WTC11 (cell line): ENCODE measurements around the gene MCRS1. TPM values are rescaled to one million over a fixed set of nuclear protein-coding genes. Genes with fewer than 3 reads are reported as not detected.

Experiments
- ATAC-seq: fragments of 200-7000 bp; cut with Tn5 transposase; 2 replicates; pipeline ENCODE4 v1.10.0; 2021; ENCODE audit warnings: mild to moderate bottlenecking, moderate library complexity
- CTCF ChIA-PET: fragments of 300-600 bp; sonication (Branson Sonifier 250); formaldehyde crosslinking; loops from one replicate; lab custom pipeline; 2021; ENCODE audit warnings: antibody characterized with exemption; lab: Charles Lee
- POLR2A ChIA-PET: fragments of 350-600 bp; sonication (Branson Sonifier 250); formaldehyde crosslinking; loops from one replicate; lab custom pipeline; 2021; ENCODE audit warnings: antibody characterized with exemption; lab: Charles Lee
- DNase-seq: peaks from one replicate; pipeline ENCODE4 v3.0.0; 2021; ENCODE audit warnings: low spot score
- H3K27ac Mint-ChIP-seq: 2 replicates; pipeline ENCODE4 v1.8.0; 2021; ENCODE audit warnings: mixed read lengths
- H3K27me3 Mint-ChIP-seq: 2 replicates; pipeline ENCODE4 v1.8.0; 2021; ENCODE audit warnings: low read depth, mild to moderate bottlenecking, moderate library complexity, mixed read lengths
- H3K36me3 Mint-ChIP-seq: 2 replicates; pipeline ENCODE4 v1.8.0; 2021; ENCODE audit warnings: mixed read lengths
- H3K4me1 Mint-ChIP-seq: 2 replicates; pipeline ENCODE4 v1.8.0; 2022; ENCODE audit warnings: mixed read lengths
- H3K4me3 Mint-ChIP-seq: 2 replicates; pipeline ENCODE4 v1.8.0; 2021; ENCODE audit warnings: mild to moderate bottlenecking, moderate library complexity, mixed read lengths
- H3K9me3 Mint-ChIP-seq: 2 replicates; pipeline ENCODE4 v1.8.0; 2021; ENCODE audit warnings: mixed read lengths
- CBFB ChIP-seq: sonication (generic); formaldehyde crosslinking; IDR thresholded peaks from 2 replicates; pipeline ENCODE4 v1.8.1; 2022; ENCODE audit warnings: mild to moderate bottlenecking, low read depth, missing genetic modification reagents
- EMX1 ChIP-seq: fragments of 250-450 bp; sonication (Bioruptor Pico); IDR thresholded peaks from 2 replicates; pipeline ENCODE4 v1.8.0; 2021; ENCODE audit warnings: mild to moderate bottlenecking
- GRHL2 ChIP-seq: fragments of 250-450 bp; sonication (Bioruptor Pico); IDR thresholded peaks from 2 replicates; pipeline ENCODE4 v1.8.0; 2022; ENCODE audit warnings: mild to moderate bottlenecking, moderate library complexity; ENCODE audit not compliant: insufficient replicate concordance, severe bottlenecking
- SP1 ChIP-seq: sonication (generic); formaldehyde crosslinking; conservative IDR thresholded peaks from 2 replicates; pipeline ENCODE4 v1.8.1; 2022; ENCODE audit warnings: missing genetic modification reagents
- TCF7 ChIP-seq: sonication (generic); formaldehyde crosslinking; IDR thresholded peaks from 2 replicates; pipeline ENCODE4 v1.8.0; 2022; ENCODE audit warnings: mild to moderate bottlenecking, low read depth, missing genetic modification reagents, moderate library complexity
- ZNF263 ChIP-seq: sonication (generic); formaldehyde crosslinking; IDR thresholded peaks from 2 replicates; pipeline ENCODE4 v1.8.1; 2022; ENCODE audit warnings: low read depth, mild to moderate bottlenecking, moderate library complexity, missing genetic modification reagents
- total RNA-seq: library from RNA; stranded (reverse); gene quantifications from 3 replicates; pipeline ENCODE4 v1.2.3, GENCODE V29; 2021
- TF ChIP-seq, protein P1 (sequence below): fragments of 250-450 bp; sonication (Bioruptor Pico); IDR thresholded peaks from 2 replicates; pipeline ENCODE4 v1.9.0; 2021; ENCODE audit warnings: mild to moderate bottlenecking, borderline replicate concordance
- TF ChIP-seq, protein P2 (sequence below): fragments of 250-450 bp; sonication (Bioruptor Pico); IDR thresholded peaks from 2 replicates; pipeline ENCODE4 v1.9.0; 2021; ENCODE audit warnings: moderate library complexity, mild to moderate bottlenecking, inconsistent platforms, borderline replicate concordance
- TF ChIP-seq, protein P3 (sequence below): sonication (generic); formaldehyde crosslinking; IDR thresholded peaks from 2 replicates; pipeline ENCODE4 v1.8.1; 2022; ENCODE audit warnings: mild to moderate bottlenecking, missing genetic modification reagents, moderate library complexity, borderline replicate concordance
- TF ChIP-seq, protein P4 (sequence below): fragments of 250-450 bp; sonication (Bioruptor Pico); IDR thresholded peaks from 2 replicates; pipeline ENCODE4 v2.1.2; 2022; ENCODE audit warnings: mild to moderate bottlenecking, moderate library complexity
- TF ChIP-seq, protein P5 (sequence below): sonication (generic); formaldehyde crosslinking; IDR thresholded peaks from 2 replicates; pipeline ENCODE4 v1.8.1; 2022; ENCODE audit warnings: missing genetic modification reagents, borderline replicate concordance
- TF ChIP-seq, protein P6 (sequence below): sonication (generic); formaldehyde crosslinking; IDR thresholded peaks from 2 replicates; pipeline ENCODE4 v1.8.1; 2023; ENCODE audit warnings: mild to moderate bottlenecking, moderate library complexity, missing genetic modification reagents

Gene MCRS1
- total RNA-seq, 1 experiment from 2014 or later: 105 TPM

DNA sequence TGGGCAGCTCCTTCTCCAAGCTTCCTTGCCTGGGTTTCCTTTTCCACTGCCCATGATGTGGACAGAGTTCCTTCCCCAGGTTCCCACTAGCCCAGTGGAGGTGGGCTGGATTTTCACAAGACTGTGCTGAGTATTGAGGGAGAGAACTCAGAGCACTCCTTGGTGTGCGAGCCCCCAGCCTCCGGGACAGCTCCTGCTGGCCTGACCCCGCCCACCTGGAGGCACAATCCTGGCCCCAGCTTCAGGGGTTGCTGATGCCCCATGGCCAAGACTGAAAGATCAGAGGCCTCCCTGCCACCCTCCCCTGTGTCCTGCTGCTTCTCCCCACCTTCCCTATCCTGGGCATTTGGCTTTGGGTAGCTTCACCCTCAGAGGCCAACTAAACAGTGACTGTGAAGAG, 21.5 kb downstream of the MCRS1 start:
- POLR2A ChIA-PET: no interaction called here
- CTCF ChIA-PET: interaction anchor here (0.8 to 4.9 kb wide), 4 partner anchors 180 to 204 kb away, joined by 3 to 34 read pairs (median 4); partner anchors contain the start of genes DNAJC22 and SPATS2
- no peak overlapping the region for H3K27ac Mint-ChIP-seq
- DNase-seq (no peak), ATAC-seq (no peak)
- H3K36me3 Mint-ChIP-seq: no peaks in the 10 kb centered on the region
- H3K9me3 Mint-ChIP-seq: no peaks in the 10 kb centered on the region
- peaks cover 96% of the 10 kb centered on the region for H3K27me3 Mint-ChIP-seq
- peaks cover 23% of the 10 kb centered on the region for H3K4me1 Mint-ChIP-seq
- no peak overlapping the region for H3K4me3 Mint-ChIP-seq
- TF ChIP-seq TCF7 (CRISPR knock-in tag) (no peak), EMX1 (CRISPR knock-in tag) (no peak), CBFB (CRISPR knock-in tag) (no peak)
- TF ChIP-seq, protein P1, sequence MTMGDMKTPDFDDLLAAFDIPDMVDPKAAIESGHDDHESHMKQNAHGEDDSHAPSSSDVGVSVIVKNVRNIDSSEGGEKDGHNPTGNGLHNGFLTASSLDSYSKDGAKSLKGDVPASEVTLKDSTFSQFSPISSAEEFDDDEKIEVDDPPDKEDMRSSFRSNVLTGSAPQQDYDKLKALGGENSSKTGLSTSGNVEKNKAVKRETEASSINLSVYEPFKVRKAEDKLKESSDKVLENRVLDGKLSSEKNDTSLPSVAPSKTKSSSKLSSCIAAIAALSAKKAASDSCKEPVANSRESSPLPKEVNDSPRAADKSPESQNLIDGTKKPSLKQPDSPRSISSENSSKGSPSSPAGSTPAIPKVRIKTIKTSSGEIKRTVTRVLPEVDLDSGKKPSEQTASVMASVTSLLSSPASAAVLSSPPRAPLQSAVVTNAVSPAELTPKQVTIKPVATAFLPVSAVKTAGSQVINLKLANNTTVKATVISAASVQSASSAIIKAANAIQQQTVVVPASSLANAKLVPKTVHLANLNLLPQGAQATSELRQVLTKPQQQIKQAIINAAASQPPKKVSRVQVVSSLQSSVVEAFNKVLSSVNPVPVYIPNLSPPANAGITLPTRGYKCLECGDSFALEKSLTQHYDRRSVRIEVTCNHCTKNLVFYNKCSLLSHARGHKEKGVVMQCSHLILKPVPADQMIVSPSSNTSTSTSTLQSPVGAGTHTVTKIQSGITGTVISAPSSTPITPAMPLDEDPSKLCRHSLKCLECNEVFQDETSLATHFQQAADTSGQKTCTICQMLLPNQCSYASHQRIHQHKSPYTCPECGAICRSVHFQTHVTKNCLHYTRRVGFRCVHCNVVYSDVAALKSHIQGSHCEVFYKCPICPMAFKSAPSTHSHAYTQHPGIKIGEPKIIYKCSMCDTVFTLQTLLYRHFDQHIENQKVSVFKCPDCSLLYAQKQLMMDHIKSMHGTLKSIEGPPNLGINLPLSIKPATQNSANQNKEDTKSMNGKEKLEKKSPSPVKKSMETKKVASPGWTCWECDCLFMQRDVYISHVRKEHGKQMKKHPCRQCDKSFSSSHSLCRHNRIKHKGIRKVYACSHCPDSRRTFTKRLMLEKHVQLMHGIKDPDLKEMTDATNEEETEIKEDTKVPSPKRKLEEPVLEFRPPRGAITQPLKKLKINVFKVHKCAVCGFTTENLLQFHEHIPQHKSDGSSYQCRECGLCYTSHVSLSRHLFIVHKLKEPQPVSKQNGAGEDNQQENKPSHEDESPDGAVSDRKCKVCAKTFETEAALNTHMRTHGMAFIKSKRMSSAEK (CRISPR knock-in tag): no peak
- TF ChIP-seq, protein P2, sequence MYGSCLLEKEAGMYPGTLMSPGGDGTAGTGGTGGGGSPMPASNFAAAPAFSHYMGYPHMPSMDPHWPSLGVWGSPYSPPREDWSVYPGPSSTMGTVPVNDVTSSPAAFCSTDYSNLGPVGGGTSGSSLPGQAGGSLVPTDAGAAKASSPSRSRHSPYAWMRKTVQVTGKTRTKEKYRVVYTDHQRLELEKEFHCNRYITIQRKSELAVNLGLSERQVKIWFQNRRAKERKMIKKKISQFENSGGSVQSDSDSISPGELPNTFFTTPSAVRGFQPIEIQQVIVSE: no peak
- TF ChIP-seq, protein P3, sequence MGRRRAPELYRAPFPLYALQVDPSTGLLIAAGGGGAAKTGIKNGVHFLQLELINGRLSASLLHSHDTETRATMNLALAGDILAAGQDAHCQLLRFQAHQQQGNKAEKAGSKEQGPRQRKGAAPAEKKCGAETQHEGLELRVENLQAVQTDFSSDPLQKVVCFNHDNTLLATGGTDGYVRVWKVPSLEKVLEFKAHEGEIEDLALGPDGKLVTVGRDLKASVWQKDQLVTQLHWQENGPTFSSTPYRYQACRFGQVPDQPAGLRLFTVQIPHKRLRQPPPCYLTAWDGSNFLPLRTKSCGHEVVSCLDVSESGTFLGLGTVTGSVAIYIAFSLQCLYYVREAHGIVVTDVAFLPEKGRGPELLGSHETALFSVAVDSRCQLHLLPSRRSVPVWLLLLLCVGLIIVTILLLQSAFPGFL (CRISPR knock-in tag): no peak
- TF ChIP-seq, protein P4, sequence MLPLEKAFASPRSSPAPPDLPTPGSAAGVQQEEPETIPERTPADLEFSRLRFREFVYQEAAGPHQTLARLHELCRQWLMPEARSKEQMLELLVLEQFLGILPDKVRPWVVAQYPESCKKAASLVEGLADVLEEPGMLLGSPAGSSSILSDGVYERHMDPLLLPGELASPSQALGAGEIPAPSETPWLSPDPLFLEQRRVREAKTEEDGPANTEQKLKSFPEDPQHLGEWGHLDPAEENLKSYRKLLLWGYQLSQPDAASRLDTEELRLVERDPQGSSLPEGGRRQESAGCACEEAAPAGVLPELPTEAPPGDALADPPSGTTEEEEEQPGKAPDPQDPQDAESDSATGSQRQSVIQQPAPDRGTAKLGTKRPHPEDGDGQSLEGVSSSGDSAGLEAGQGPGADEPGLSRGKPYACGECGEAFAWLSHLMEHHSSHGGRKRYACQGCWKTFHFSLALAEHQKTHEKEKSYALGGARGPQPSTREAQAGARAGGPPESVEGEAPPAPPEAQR: no peak

DNA sequence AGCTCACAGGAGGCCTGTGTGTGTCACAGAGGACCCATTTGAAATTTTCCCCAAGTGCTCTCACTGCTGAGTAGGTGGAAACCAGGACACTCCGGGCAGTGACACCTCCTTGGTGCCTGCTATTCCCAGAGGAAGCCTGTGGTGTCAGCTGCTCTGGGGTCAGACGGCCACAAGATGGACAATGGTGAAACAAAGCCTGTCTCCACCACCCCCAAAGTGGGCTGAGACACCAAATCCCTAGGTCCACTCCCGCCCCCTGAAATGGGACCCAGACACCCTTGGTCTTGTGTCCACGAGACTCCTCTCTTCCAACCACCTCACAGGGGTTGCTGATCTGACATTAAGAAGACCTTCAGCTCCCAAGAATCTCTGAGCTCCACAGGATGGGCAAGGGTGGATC, 22.1 kb downstream of the MCRS1 start:
- no peak overlapping the region for H3K27ac Mint-ChIP-seq
- H3K27me3 Mint-ChIP-seq: peaks cover 97% of the 10 kb centered on the region
- H3K36me3 Mint-ChIP-seq: no peaks in the 10 kb centered on the region
- TF ChIP-seq SP1 (CRISPR knock-in tag) (no peak), GRHL2 (CRISPR knock-in tag) (no peak), ZNF263 (CRISPR knock-in tag) (no peak)
- TF ChIP-seq, protein P5, sequence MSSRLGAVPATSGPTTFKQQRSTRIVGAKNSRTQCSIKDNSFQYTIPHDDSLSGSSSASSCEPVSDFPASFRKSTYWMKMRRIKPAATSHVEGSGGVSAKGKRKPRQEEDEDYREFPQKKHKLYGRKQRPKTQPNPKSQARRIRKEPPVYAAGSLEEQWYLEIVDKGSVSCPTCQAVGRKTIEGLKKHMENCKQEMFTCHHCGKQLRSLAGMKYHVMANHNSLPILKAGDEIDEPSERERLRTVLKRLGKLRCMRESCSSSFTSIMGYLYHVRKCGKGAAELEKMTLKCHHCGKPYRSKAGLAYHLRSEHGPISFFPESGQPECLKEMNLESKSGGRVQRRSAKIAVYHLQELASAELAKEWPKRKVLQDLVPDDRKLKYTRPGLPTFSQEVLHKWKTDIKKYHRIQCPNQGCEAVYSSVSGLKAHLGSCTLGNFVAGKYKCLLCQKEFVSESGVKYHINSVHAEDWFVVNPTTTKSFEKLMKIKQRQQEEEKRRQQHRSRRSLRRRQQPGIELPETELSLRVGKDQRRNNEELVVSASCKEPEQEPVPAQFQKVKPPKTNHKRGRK (CRISPR knock-in tag): no peak
- TF ChIP-seq, protein P1 (CRISPR knock-in tag): no peak
- TF ChIP-seq, protein P6, sequence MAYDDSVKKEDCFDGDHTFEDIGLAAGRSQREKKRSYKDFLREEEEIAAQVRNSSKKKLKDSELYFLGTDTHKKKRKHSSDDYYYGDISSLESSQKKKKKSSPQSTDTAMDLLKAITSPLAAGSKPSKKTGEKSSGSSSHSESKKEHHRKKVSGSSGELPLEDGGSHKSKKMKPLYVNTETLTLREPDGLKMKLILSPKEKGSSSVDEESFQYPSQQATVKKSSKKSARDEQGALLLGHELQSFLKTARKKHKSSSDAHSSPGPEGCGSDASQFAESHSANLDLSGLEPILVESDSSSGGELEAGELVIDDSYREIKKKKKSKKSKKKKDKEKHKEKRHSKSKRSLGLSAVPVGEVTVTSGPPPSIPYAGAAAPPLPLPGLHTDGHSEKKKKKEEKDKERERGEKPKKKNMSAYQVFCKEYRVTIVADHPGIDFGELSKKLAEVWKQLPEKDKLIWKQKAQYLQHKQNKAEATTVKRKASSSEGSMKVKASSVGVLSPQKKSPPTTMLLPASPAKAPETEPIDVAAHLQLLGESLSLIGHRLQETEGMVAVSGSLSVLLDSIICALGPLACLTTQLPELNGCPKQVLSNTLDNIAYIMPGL (CRISPR knock-in tag): no peak
- POLR2A ChIA-PET: no interaction called here
- CTCF ChIA-PET: interaction anchor here (0.7 to 4.9 kb wide), 9 partner anchors 8 to 257 kb away, joined by 3 to 34 read pairs (median 4); partner anchors contain the start of genes DNAJC22 and SPATS2
- DNase-seq: no peak
- ATAC-seq: no peak
- H3K4me3 Mint-ChIP-seq: no peak overlapping the region
- peaks cover 26% of the 10 kb centered on the region for H3K4me1 Mint-ChIP-seq
- no peaks in the 10 kb centered on the region for H3K9me3 Mint-ChIP-seq
